Stimulated activated memory B cell treated with anti-CD40 and anti-IgM and Interleukin-4, amounts not matched to agents 10 μg/mL and 1 μg/mL and 100 μg/mL, for 72 hours (primary cell): ENCODE results near the gene SMAD7.

ENCODE experiments used
- ATAC-seq: fragments of 150-1000 bp; cut with Tn5 transposase; 2 replicates; pipeline ENCODE4 v1.10.0; 2021
- H3K27ac Mint-ChIP-seq: one replicate; pipeline ENCODE4 v1.8.0; 2022; ENCODE audit warnings: mild to moderate bottlenecking, mixed read lengths
- H3K27me3 Mint-ChIP-seq: one replicate; pipeline ENCODE4 v1.8.0; 2022; ENCODE audit warnings: mixed read lengths
- H3K36me3 Mint-ChIP-seq: one replicate; pipeline ENCODE4 v1.8.0; 2022; ENCODE audit warnings: mixed read lengths
- H3K4me1 Mint-ChIP-seq: one replicate; pipeline ENCODE4 v1.8.0; 2022; ENCODE audit warnings: mixed read lengths
- H3K4me3 Mint-ChIP-seq: one replicate; pipeline ENCODE4 v1.8.0; 2022; ENCODE audit warnings: mild to moderate bottlenecking, moderate library complexity, mixed read lengths
- H3K9me3 Mint-ChIP-seq: one replicate; pipeline ENCODE4 v1.8.0; 2022; ENCODE audit warnings: mixed read lengths

Gene SMAD7

GRCh38 chr18:48990481-48991318 is 39.9 kb upstream of the SMAD7 start:
- no peaks in the 10 kb centered on the region for H3K27me3 Mint-ChIP-seq
- H3K9me3 Mint-ChIP-seq, result no peaks in the 10 kb centered on the region
- H3K36me3 Mint-ChIP-seq, result no peaks in the 10 kb centered on the region
- no peak overlapping the region for H3K27ac Mint-ChIP-seq
- no peak overlapping the region for H3K4me3 Mint-ChIP-seq
- H3K4me1 Mint-ChIP-seq, result peaks cover 24% of the 10 kb centered on the region
- ATAC-seq, result peak; percentile 5

GRCh38 chr18:48989304-48990303 is 38.8 kb upstream of the SMAD7 start:
- no peaks in the 10 kb centered on the region for H3K27me3 Mint-ChIP-seq
- H3K27ac Mint-ChIP-seq, result no peak overlapping the region
- ATAC-seq, result no peak
- H3K36me3 Mint-ChIP-seq, result no peaks in the 10 kb centered on the region
- H3K9me3 Mint-ChIP-seq, result no peaks in the 10 kb centered on the region
- peaks cover 24% of the 10 kb centered on the region for H3K4me1 Mint-ChIP-seq
- H3K4me3 Mint-ChIP-seq, result no peak overlapping the region

GRCh38 chr18:48988508-48989303 is 37.9 kb upstream of the SMAD7 start:
- Mint-ChIP-seq H3K27ac (no peak overlapping the region), H3K36me3 (no peaks in the 10 kb centered on the region), H3K27me3 (no peaks in the 10 kb centered on the region), H3K4me3 (no peak overlapping the region), H3K4me1 (peaks cover 16% of the 10 kb centered on the region), H3K9me3 (no peaks in the 10 kb centered on the region)
- ATAC-seq, result no peak

DNA sequence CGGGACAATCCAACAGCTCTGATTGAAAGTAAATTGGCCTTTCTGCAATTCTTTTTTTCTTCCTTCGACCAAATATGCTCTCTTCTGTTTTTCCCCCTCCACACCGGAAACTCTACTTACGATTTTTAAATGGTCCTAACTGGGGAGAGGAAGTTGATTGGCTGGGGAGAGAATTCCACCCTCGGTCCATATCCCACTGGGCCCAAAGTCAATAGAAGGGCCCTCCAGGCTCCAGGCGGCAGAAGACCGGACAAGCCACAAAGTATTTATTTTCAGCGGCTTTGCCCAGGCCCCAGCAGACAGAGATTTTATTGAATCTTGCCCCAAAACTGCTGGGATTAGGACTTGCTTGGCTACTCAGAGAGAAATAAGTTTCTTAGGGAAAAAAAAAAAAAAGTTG is 37.1 kb upstream of the SMAD7 start:
- Mint-ChIP-seq H3K27ac (no peak overlapping the region), H3K36me3 (no peaks in the 10 kb centered on the region), H3K4me1 (peaks cover 7% of the 10 kb centered on the region), H3K27me3 (peaks cover 3% of the 10 kb centered on the region), H3K4me3 (no peak overlapping the region), H3K9me3 (no peaks in the 10 kb centered on the region)
- no peak for ATAC-seq

DNA sequence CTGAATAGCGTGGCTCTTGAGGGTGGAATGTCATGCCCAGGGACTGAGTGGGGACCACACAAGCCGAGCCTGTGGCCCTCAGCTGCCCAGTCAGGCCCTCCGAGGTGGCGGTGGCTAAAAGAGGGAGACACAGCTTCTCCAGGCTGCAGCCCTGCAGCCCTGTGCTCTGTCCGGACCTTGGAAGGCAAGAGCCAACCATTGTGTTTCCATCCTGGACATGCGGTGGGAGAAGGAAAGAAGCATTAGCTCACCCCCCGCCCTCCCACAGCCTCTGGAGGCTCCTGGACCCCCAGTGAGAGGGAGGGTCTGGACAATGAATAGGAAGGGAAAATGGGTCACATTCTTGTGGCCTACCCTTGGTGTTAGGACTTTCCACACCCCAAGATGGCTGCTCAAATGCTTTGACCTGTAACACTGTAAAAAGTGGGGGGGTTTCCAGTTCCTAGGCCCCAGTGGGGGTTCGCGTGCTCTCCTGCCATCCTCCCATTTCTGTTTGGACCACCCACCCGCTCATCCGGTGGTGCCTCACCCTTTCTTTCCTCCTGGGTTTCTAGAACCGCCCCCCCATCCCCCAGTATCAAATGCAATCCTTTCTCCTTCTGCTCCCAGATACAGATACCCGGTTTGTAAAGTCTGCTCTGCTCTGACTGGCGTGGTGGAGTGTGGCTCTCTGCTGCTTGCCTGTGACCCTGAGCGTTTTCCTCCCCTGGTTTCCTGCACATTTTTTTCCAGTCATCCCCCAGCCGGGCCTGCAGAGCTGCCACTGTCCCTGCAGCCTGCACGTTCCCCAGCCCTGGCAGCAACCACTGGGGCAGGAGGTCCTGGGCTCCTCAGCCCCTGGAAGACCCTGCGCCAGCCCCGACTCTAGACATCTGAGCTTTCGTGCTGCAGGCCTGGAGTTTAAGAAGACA is 36.3 kb upstream of the SMAD7 start:
- H3K4me1 Mint-ChIP-seq, result peaks cover under 1% of the 10 kb centered on the region
- H3K4me3 Mint-ChIP-seq, result no peak overlapping the region
- no peaks in the 10 kb centered on the region for H3K9me3 Mint-ChIP-seq
- peaks cover 10% of the 10 kb centered on the region for H3K27me3 Mint-ChIP-seq
- H3K36me3 Mint-ChIP-seq, result no peaks in the 10 kb centered on the region
- no peak overlapping the region for H3K27ac Mint-ChIP-seq
- ATAC-seq, result no peak

DNA sequence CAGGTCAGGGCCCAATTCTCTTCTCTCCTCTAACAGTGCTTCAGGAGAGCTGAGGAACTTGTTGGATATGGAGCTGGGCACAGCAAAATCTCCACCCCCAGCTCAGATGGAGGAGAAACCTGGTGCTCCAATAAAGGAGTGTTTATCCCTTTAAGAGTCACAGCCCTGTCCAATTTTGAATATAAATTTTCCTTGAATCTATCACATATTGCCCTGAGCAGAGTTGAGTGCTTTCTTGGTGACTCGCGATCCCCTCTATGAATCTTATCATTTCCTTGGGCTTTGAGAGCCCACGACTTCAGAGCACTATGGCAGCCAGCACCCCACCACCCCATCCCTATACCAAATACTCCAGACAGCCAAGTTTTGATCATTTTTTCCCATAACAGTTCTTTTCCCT is 34.4 kb upstream of the SMAD7 start:
- no peak for ATAC-seq
- no peak overlapping the region for H3K4me3 Mint-ChIP-seq
- H3K9me3 Mint-ChIP-seq, result no peaks in the 10 kb centered on the region
- no peak overlapping the region for H3K27ac Mint-ChIP-seq
- no peaks in the 10 kb centered on the region for H3K36me3 Mint-ChIP-seq
- H3K4me1 Mint-ChIP-seq, result no peaks in the 10 kb centered on the region
- peaks cover 24% of the 10 kb centered on the region for H3K27me3 Mint-ChIP-seq

- Mint-ChIP-seq H3K9me3 (no peaks in the 10 kb centered on the region), H3K27ac (no peak overlapping the region), H3K36me3 (no peaks in the 10 kb centered on the region), H3K4me1 (no peaks in the 10 kb centered on the region), H3K4me3 (no peak overlapping the region), H3K27me3 (peaks cover 36% of the 10 kb centered on the region)
- ATAC-seq, result no peak
Observed at GRCh38 chr18:48983793-48984437, 33.1 kb upstream of the SMAD7 start.

- H3K9me3 Mint-ChIP-seq, result no peaks in the 10 kb centered on the region
- no peak for ATAC-seq
- H3K4me3 Mint-ChIP-seq, result no peak overlapping the region
- H3K36me3 Mint-ChIP-seq, result no peaks in the 10 kb centered on the region
- H3K27me3 Mint-ChIP-seq, result peaks cover 53% of the 10 kb centered on the region
- H3K27ac Mint-ChIP-seq, result no peak overlapping the region
- H3K4me1 Mint-ChIP-seq, result peaks cover under 1% of the 10 kb centered on the region
Observed at GRCh38 chr18:48982266-48982665, 31.5 kb upstream of the SMAD7 start.

GRCh38 chr18:48979944-48980890 is 29.5 kb upstream of the SMAD7 start:
- ATAC-seq, result no peak
- Mint-ChIP-seq H3K27ac (no peak overlapping the region), H3K27me3 (peaks cover 60% of the 10 kb centered on the region), H3K4me1 (peaks cover 11% of the 10 kb centered on the region), H3K9me3 (no peaks in the 10 kb centered on the region), H3K4me3 (no peak overlapping the region), H3K36me3 (no peaks in the 10 kb centered on the region)

- no peaks in the 10 kb centered on the region for H3K36me3 Mint-ChIP-seq
- ATAC-seq, result no peak
- no peak overlapping the region for H3K27ac Mint-ChIP-seq
- H3K27me3 Mint-ChIP-seq, result peaks cover 58% of the 10 kb centered on the region
- no peak overlapping the region for H3K4me3 Mint-ChIP-seq
- no peaks in the 10 kb centered on the region for H3K9me3 Mint-ChIP-seq
- H3K4me1 Mint-ChIP-seq, result peaks cover 23% of the 10 kb centered on the region
Observed at GRCh38 chr18:48977914-48978313, 27.1 kb upstream of the SMAD7 start.

DNA sequence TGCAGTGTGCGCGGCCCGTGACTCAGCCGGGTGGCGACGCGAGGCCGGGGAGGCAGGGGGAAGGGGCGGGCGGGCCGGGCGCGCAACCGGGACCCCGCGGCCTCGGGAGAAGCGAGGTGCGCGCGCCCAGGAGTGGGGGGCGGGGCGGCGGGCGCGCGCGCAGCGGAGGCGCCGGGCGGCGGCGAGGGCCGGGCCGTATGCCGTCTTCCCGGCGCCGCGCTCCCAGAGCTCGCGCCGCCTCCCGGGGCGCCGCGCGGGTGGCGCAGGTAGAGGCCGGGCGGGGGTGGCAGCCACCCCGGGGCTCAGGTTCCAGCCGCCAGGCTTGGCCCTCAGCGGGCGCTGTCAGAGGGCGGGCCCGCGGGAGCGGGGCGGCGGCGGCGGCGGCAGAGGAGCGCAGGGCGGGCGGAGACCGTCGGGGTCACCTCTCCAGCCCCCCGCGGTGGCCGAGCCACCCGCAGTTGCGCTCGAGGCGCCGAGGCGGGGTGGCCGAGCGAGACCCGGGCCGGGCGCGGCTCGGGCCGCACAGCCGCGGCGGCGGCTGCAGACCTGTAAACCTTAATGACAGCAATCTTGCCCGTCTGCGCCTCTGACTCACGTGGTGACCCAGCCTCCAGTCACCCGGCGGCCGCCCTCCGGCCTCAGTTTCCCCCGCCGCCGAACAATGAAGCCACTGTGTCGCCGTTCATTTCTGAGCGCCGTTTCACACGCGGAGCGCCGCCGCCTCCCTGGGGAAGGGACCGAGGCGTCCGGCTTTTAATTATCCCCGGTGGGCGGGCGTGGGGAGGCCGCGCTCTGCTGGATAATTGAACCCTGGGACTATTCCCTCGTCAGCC is 25.3 kb upstream of the SMAD7 start:
- H3K27me3 Mint-ChIP-seq, result peaks cover 39% of the 10 kb centered on the region

DNA sequence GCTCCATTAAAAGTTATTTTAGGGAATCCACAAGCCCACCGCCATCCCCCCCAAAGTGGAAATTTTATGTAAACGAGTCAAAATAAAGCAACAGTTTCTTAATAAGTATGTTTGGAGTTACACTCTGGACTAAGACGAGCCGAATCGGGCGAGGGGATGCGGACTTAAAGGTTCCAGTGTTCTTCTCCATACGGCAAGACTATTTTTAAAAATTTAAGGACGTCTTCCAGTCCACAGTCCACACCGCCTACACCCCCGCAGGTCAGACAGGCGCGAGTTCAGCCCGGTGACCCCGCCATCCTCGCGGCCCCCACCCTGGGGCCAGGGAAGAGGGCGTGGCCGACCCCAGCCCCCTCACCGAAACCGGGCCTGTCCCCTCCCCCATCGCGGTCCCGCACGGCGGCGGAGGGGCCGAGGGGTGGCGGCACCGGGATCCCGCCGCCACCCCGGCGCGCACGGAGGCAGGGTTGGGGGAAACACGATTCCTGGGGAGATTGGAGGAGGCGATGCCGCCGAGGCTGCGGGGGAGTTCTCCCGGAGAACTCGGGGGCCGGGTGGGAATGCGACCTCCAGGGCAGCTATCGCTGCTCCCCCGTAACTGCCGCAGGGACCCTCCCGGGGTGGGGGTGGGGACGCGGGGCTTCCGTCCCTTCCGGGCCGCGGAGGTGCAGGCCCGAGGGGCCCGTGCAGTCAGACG is 24.5 kb upstream of the SMAD7 start:
- peaks cover 37% of the 10 kb centered on the region for H3K27me3 Mint-ChIP-seq
- peaks cover 23% of the 10 kb centered on the region for H3K4me1 Mint-ChIP-seq
- no peaks in the 10 kb centered on the region for H3K9me3 Mint-ChIP-seq
- peak; percentile 18 for ATAC-seq
- no peaks in the 10 kb centered on the region for H3K36me3 Mint-ChIP-seq
- H3K27ac Mint-ChIP-seq, result peak overlapping the region; percentile 30
- H3K4me3 Mint-ChIP-seq, result peak overlapping the region; percentile 63

More for the DNA sequence above, 25.3 kb upstream of the SMAD7 start:
- peak; percentile 81 for ATAC-seq
- H3K27ac Mint-ChIP-seq, result peak overlapping the region; percentile 65
- no peaks in the 10 kb centered on the region for H3K9me3 Mint-ChIP-seq
- peaks cover 23% of the 10 kb centered on the region for H3K4me1 Mint-ChIP-seq
- no peaks in the 10 kb centered on the region for H3K36me3 Mint-ChIP-seq
- peak overlapping the region; percentile 78 for H3K4me3 Mint-ChIP-seq
